OCI-LY3 (cell line): ENCODE measurements around the gene LTBP1.

Experiments used
- H2AFZ ChIP-seq: fragments of 200-600, 300-600 bp; shearing (Covaris generic); 2 replicates; pipeline ENCODE4 v1.6.0; 2014; ENCODE audit warnings: antibody characterized with exemption, low read depth, low read length
- H3K27ac ChIP-seq: fragments of 200-600, 300-600 bp; sonication (generic); 2 replicates; pipeline ENCODE4 v1.5.1; 2014; ENCODE audit warnings: mild to moderate bottlenecking, low read length, moderate library complexity, mixed read lengths
- H3K27me3 ChIP-seq: fragments of 200-600, 300-600 bp; sonication (generic); 2 replicates; pipeline ENCODE4 v1.6.1; 2014; ENCODE audit warnings: low read depth, low read length, mixed read lengths
- H3K36me3 ChIP-seq: fragments of 200-600, 300-600 bp; sonication (generic); replicated peaks from 2 replicates; pipeline ENCODE3; 2014; ENCODE audit warnings: low read depth, low read length, mixed read lengths
- H3K4me1 ChIP-seq: fragments of 300-600, 200-600 bp; sonication (generic); 2 replicates; pipeline ENCODE4 v1.6.1; 2014; ENCODE audit warnings: low read length, mixed read lengths
- H3K4me2 ChIP-seq: fragments of 200-600, 300-600 bp; sonication (generic); 2 replicates; pipeline ENCODE4 v1.6.1; 2014; ENCODE audit warnings: low read length, mixed read lengths
- H3K4me3 ChIP-seq: fragments of 300-600, 200-600 bp; sonication (generic); 2 replicates; pipeline ENCODE4 v1.5.1; 2014; ENCODE audit warnings: antibody characterized with exemption, mild to moderate bottlenecking, low read length, moderate library complexity
- H3K79me2 ChIP-seq: fragments of 300-600, 200-600 bp; shearing (Covaris generic); 2 replicates; pipeline ENCODE4 v1.6.1; 2014; ENCODE audit warnings: mild to moderate bottlenecking, low read length, mixed read lengths
- H3K9ac ChIP-seq: fragments of 300-600, 200-600 bp; shearing (Covaris generic); 2 replicates; pipeline ENCODE4 v1.6.0; 2014; ENCODE audit warnings: mild to moderate bottlenecking, low read length, moderate library complexity
- H3K9me3 ChIP-seq: fragments of 200-600, 300-600 bp; shearing (Covaris generic); 2 replicates; pipeline ENCODE4 v1.6.1; 2014; ENCODE audit warnings: low read length, mixed read lengths; ENCODE audit not compliant: insufficient read depth
- H4K20me1 ChIP-seq: fragments of 200-600, 300-600 bp; sonication (generic); 2 replicates; pipeline ENCODE4 v1.6.1; 2016; ENCODE audit warnings: low read length, mixed read lengths; ENCODE audit not compliant: insufficient read depth
- CTCF ChIP-seq: fragments of 200-600, 300-600 bp; sonication (generic); IDR thresholded peaks from 2 replicates; pipeline ENCODE4 v1.5.1; 2014; ENCODE audit warnings: antibody characterized with exemption, low read length, low read depth
- EZH2phosphoT487 ChIP-seq: fragments of 200-600 bp; shearing (Covaris generic); IDR thresholded peaks from 2 replicates; pipeline ENCODE4 v1.6.1; 2018; ENCODE audit warnings: antibody characterized with exemption, mixed run types, low read depth

LTBP1 gene

GRCh38 chr2:33093283-33093993 is 146.7 kb downstream of the LTBP1 start:
- Histone ChIP-seq H3K79me2 (no peaks in the 10 kb centered on the region), H3K4me1 (peaks cover 9% of the 10 kb centered on the region), H3K36me3 (no peaks in the 10 kb centered on the region), H2AFZ (no peak overlapping the region), H3K9me3 (no peaks in the 10 kb centered on the region), H3K9ac (no peak overlapping the region), H3K4me3 (no peak overlapping the region), H3K27ac (no peak overlapping the region), H3K4me2 (no peak overlapping the region), H4K20me1 (no peaks in the 10 kb centered on the region), H3K27me3 (no peaks in the 10 kb centered on the region)
- TF ChIP-seq CTCF = no peak
- TF ChIP-seq EZH2phosphoT487 = no peak

GRCh38 chr2:33094303-33094702 is 147.6 kb downstream of the LTBP1 start:
- Histone ChIP-seq H3K4me2 (no peak overlapping the region), H3K27me3 (no peaks in the 10 kb centered on the region), H3K4me1 (peaks cover 9% of the 10 kb centered on the region), H4K20me1 (no peaks in the 10 kb centered on the region), H3K79me2 (no peaks in the 10 kb centered on the region), H3K36me3 (no peaks in the 10 kb centered on the region), H3K27ac (no peak overlapping the region), H3K9me3 (no peaks in the 10 kb centered on the region), H3K4me3 (no peak overlapping the region), H3K9ac (no peak overlapping the region), H2AFZ (no peak overlapping the region)
- TF ChIP-seq CTCF (no peak), EZH2phosphoT487 (no peak)

GRCh38 chr2:33099989-33100388 is 153.2 kb downstream of the LTBP1 start:
- no peak overlapping the region for H3K27ac ChIP-seq
- H3K27me3 ChIP-seq = peaks cover 4% of the 10 kb centered on the region
- H3K4me2 ChIP-seq = no peak overlapping the region
- no peaks in the 10 kb centered on the region for H4K20me1 ChIP-seq
- no peak for TF ChIP-seq CTCF
- TF ChIP-seq EZH2phosphoT487 = no peak
- no peaks in the 10 kb centered on the region for H3K4me1 ChIP-seq
- H3K4me3 ChIP-seq = no peak overlapping the region
- no peaks in the 10 kb centered on the region for H3K9me3 ChIP-seq
- no peaks in the 10 kb centered on the region for H3K36me3 ChIP-seq
- H2AFZ ChIP-seq = no peak overlapping the region
- H3K9ac ChIP-seq = no peak overlapping the region
- no peaks in the 10 kb centered on the region for H3K79me2 ChIP-seq

- TF ChIP-seq EZH2phosphoT487 (no peak), CTCF (no peak)
- H3K27me3 ChIP-seq = peaks cover 4% of the 10 kb centered on the region
- H3K4me2 ChIP-seq = no peak overlapping the region
- no peak overlapping the region for H3K4me3 ChIP-seq
- no peaks in the 10 kb centered on the region for H3K36me3 ChIP-seq
- H3K79me2 ChIP-seq = no peaks in the 10 kb centered on the region
- H3K4me1 ChIP-seq = no peaks in the 10 kb centered on the region
- H2AFZ ChIP-seq = no peak overlapping the region
- no peaks in the 10 kb centered on the region for H4K20me1 ChIP-seq
- no peak overlapping the region for H3K27ac ChIP-seq
- H3K9me3 ChIP-seq = no peaks in the 10 kb centered on the region
- no peak overlapping the region for H3K9ac ChIP-seq
These were observed 154.2 kb downstream of the LTBP1 start for GRCh38 chr2:33100921-33101320.
